CD4-positive, alpha-beta T cell treated with Interleukin-15 for 1 hour (primary cell): ENCODE data around the gene PPP1CA.
A peak's percentile ranks its signal among the peaks of the same experiment; 100 is the strongest.

Source experiments
- DNase-seq: peaks from one replicate; pipeline ENCODE4 v3.0.0-alpha.2; 2020

Gene PPP1CA

GRCh38 chr11:67379061-67380058 lies 22.3 kb downstream of the PPP1CA start:
- no peak for DNase-seq

- no peak for DNase-seq
These were observed 23.1 kb downstream of the PPP1CA start for GRCh38 chr11:67378544-67378943.

- DNase-seq = no peak
These were observed 24.5 kb downstream of the PPP1CA start for GRCh38 chr11:67376873-67377808.

GRCh38 chr11:67376063-67376820 lies 25.4 kb downstream of the PPP1CA start:
- no peak for DNase-seq

- no peak for DNase-seq
These were observed 26.2 kb downstream of the PPP1CA start for GRCh38 chr11:67375320-67376055.

GRCh38 chr11:67374571-67375281 lies 26.9 kb downstream of the PPP1CA start:
- no peak for DNase-seq

GRCh38 chr11:67373648-67374570 lies 27.7 kb downstream of the PPP1CA start:
- peak; percentile 92 for DNase-seq

GRCh38 chr11:67372993-67373647 lies 28.5 kb downstream of the PPP1CA start, which contains the start of gene CLCF1:
Gene CLCF1 (minus strand): TSS chr11:67373598. CDS start chr11:67373539, 59 bp downstream.
- peak; percentile 55 for DNase-seq

GRCh38 chr11:67372321-67372992 lies 29.2 kb downstream of the PPP1CA start:
- no peak for DNase-seq

GRCh38 chr11:67371911-67372320 lies 29.7 kb downstream of the PPP1CA start:
- no peak for DNase-seq

GRCh38 chr11:67371189-67371910 lies 30.3 kb downstream of the PPP1CA start:
- no peak for DNase-seq

GRCh38 chr11:67370351-67371076 lies 31.1 kb downstream of the PPP1CA start:
- no peak for DNase-seq

- DNase-seq = no peak
These were observed 31.8 kb downstream of the PPP1CA start for GRCh38 chr11:67369801-67370284.

GRCh38 chr11:67369275-67369674 lies 32.4 kb downstream of the PPP1CA start:
- no peak for DNase-seq

- DNase-seq = no peak
These were observed 33.0 kb downstream of the PPP1CA start for GRCh38 chr11:67368621-67369020.

GRCh38 chr11:67367761-67368227 lies 33.9 kb downstream of the PPP1CA start:
- no peak for DNase-seq
